Type B pancreatic cell (in vitro differentiated cells): Measurements from ENCODE around the gene SLC6A7. TPM values are rescaled to one million over a fixed set of nuclear protein-coding genes. Genes with fewer than 3 reads are reported as not detected.

Experiments used
- DNase-seq: peaks from one replicate; pipeline ENCODE4 v3.0.0; 2021; ENCODE audit warnings: mixed read lengths; ENCODE audit not compliant: unreplicated experiment; ENCODE audit errors: extremely low spot score
- H3K27ac Mint-ChIP-seq: 2 replicates; pipeline ENCODE4 v1.8.0; 2021; ENCODE audit warnings: mild to moderate bottlenecking, mixed read lengths
- H3K27me3 Mint-ChIP-seq: 2 replicates; pipeline ENCODE4 v1.8.0; 2021; ENCODE audit warnings: mixed read lengths
- H3K36me3 Mint-ChIP-seq: 2 replicates; pipeline ENCODE4 v1.8.0; 2021; ENCODE audit warnings: mixed read lengths
- H3K4me1 Mint-ChIP-seq: one replicate; pipeline ENCODE4 v1.8.0; 2021; ENCODE audit warnings: mixed read lengths; ENCODE audit not compliant: unreplicated experiment
- H3K4me3 Mint-ChIP-seq: 2 replicates; pipeline ENCODE4 v1.8.0; 2021; ENCODE audit warnings: mild to moderate bottlenecking, mixed read lengths
- H3K9me3 Mint-ChIP-seq: 2 replicates; pipeline ENCODE4 v1.8.0; 2021; ENCODE audit warnings: mixed read lengths
- CTCF ChIP-seq: fragments of 200-600 bp; sonication (generic); conservative IDR thresholded peaks from 2 replicates; pipeline ENCODE4 v1.5.0; 2021; ENCODE audit warnings: antibody characterized with exemption, mild to moderate bottlenecking
- total RNA-seq: library from RNA; stranded (reverse); gene quantifications from 2 replicates; pipeline ENCODE4 v1.2.1, GENCODE V29; 2021; ENCODE audit warnings: low replicate concordance

The SLC6A7 gene
- total RNA-seq, 1 donor from 2014 or later = 0.10 TPM

DNA sequence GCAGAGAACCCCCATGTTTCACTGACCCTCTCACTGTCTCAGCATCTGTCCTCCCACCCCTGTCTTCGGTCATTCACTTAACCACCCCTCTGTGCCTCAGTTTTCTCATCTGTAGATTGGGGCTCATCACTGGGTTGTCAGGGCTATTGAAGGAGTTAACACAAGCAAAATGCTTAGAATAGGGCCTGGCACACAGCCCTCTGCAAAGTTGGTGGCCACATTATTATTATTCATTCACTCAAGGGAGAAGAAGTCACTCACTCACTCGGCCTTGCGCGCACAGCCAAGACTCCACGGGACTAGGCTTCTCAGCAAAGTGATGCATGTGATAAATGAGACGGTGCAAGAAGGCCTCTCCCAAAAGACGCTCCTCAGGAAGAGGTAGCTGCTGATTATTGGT lies 42.2 kb upstream of the SLC6A7 start:
- H3K36me3 Mint-ChIP-seq = peaks cover 3% of the 10 kb centered on the region
- TF ChIP-seq CTCF = no peak
- H3K9me3 Mint-ChIP-seq = no peaks in the 10 kb centered on the region
- H3K27me3 Mint-ChIP-seq = no peaks in the 10 kb centered on the region
- H3K4me3 Mint-ChIP-seq = no peak overlapping the region
- no peak overlapping the region for H3K27ac Mint-ChIP-seq
- DNase-seq = no peak
- H3K4me1 Mint-ChIP-seq = peaks cover 57% of the 10 kb centered on the region

DNA sequence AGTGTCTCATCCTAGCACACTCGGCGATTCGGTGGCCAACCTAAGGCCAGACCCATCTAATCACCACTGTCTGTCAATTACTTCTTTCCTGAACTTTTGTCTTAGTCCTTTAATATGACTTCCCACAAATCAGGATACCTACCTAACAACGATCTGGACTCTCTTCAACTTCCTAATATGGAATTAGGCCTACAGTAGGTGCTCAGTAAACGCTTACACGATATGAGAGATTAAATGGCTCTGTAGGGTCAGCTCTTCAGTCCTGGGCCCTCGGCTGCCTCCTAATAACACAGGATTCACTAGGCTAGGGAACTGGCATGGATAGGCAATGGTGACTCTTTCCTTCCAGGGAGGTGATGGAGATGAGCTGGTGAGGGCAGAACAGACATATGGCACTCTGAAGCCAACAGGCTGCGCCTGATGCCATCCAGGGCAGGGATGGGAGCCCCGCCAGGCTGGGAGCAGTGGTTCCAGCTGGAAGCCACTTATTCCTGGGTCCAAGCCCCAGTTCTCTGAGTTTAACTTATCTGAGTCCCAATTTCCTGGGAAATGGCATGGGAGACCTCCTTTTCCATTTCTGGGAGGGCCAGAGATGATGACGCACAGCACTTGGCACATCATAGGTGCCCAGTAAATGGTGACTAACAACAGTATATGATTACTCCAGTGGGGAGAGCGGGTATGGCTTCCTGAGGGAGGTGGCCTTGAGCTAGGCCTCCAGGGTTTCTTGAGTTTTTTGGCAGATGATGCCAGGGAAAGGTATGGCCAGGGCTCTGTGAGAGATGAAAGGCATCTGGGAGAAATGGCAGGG lies 41.5 kb upstream of the SLC6A7 start:
- no peaks in the 10 kb centered on the region for H3K9me3 Mint-ChIP-seq
- H3K36me3 Mint-ChIP-seq = no peaks in the 10 kb centered on the region
- H3K27ac Mint-ChIP-seq = no peak overlapping the region
- H3K4me1 Mint-ChIP-seq = peaks cover 52% of the 10 kb centered on the region
- DNase-seq = no peak
- no peaks in the 10 kb centered on the region for H3K27me3 Mint-ChIP-seq
- no peak for TF ChIP-seq CTCF
- no peak overlapping the region for H3K4me3 Mint-ChIP-seq

- no peak for DNase-seq
- Mint-ChIP-seq H3K9me3 (no peaks in the 10 kb centered on the region), H3K27ac (no peak overlapping the region), H3K4me1 (peaks cover 52% of the 10 kb centered on the region), H3K4me3 (no peak overlapping the region), H3K36me3 (no peaks in the 10 kb centered on the region), H3K27me3 (peaks cover 8% of the 10 kb centered on the region)
- no peak for TF ChIP-seq CTCF
Measured at GRCh38 chr5:150149618-150150017, 40.2 kb upstream of the SLC6A7 start.

DNA sequence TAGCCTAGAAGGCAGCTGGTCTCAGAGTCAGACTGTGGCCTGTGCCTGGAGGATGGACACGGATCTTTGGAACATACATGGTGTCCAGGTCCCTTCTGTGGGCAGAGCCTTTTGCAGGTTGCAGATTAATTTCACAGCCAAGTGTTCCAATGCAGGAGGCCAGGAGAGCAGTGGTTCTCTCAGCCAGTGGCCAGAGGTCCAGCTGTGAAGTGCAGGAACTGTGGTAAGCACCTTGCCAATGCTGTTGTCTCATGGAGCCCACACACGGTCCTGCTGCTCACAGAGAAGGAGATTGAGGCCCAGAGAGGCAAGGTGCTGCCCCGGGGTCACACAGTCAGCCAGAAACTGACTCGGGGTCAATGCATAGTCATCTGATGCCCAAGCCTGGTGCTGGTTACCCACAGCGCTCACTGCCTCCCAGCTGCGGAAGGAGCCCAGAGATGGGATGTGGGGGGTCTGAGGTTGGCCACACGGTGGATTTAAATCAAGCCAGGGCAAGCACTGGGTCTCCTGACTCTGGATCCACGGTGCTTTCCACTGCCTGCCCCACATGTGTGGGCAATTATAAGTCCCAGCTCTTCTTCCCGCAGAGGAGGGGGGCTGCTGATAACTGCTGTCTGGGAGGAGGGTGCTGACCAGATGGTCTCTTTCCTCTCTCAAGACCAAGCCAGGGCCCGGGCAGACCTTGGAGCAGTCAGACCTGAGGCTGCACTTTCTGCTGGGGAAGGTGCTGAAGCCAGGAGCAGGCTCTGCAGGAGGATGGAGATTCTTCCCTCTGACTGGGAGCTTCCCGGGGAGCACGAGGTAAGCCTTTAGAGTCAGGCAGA lies 37.0 kb upstream of the SLC6A7 start:
- TF ChIP-seq CTCF = no peak
- Mint-ChIP-seq H3K36me3 (no peaks in the 10 kb centered on the region), H3K27me3 (peaks cover 21% of the 10 kb centered on the region), H3K4me3 (peak overlapping the region; percentile 89), H3K9me3 (no peaks in the 10 kb centered on the region), H3K4me1 (peaks cover 46% of the 10 kb centered on the region), H3K27ac (no peak overlapping the region)
- DNase-seq = no peak

DNA sequence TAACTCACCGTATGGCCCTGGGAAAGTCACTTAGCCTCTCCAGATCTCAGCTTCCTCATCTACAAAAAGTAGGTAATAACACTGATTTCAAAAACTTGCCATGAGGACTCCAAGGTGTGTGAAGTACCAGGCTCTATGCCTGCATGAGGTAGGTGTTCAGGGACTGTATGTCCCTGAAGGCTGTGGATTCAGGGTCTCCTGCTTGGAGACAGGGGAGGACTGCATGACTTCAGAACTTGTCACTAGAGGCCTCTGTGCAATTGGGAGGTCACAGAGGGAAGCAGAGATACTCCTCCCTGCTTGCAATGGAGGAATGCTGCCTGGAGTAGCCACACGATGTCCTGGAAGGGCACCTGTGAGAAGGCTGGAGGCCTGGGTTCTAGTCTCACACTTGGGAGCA lies 36.4 kb upstream of the SLC6A7 start:
- no peaks in the 10 kb centered on the region for H3K9me3 Mint-ChIP-seq
- H3K27ac Mint-ChIP-seq = no peak overlapping the region
- peak overlapping the region; percentile 89 for H3K4me3 Mint-ChIP-seq
- no peak for TF ChIP-seq CTCF
- H3K27me3 Mint-ChIP-seq = peaks cover 21% of the 10 kb centered on the region
- peaks cover 48% of the 10 kb centered on the region for H3K4me1 Mint-ChIP-seq
- DNase-seq = no peak
- no peaks in the 10 kb centered on the region for H3K36me3 Mint-ChIP-seq
